GM18502 (cell line): ENCODE data around the gene RNF187.
"Not testable (repeated sequence)": the region's sequence is repeated elsewhere in the genome, so short reads cannot be mapped to it uniquely, and the experiment has no call there.

Source experiments
- ATAC-seq: cut with Tn5 transposase; IDR thresholded peaks from one replicate; pipeline ENCODE4 v1.9.1; 2021; ENCODE audit warnings: mild to moderate bottlenecking; ENCODE audit not compliant: unreplicated experiment, poor library complexity

Gene RNF187

DNA sequence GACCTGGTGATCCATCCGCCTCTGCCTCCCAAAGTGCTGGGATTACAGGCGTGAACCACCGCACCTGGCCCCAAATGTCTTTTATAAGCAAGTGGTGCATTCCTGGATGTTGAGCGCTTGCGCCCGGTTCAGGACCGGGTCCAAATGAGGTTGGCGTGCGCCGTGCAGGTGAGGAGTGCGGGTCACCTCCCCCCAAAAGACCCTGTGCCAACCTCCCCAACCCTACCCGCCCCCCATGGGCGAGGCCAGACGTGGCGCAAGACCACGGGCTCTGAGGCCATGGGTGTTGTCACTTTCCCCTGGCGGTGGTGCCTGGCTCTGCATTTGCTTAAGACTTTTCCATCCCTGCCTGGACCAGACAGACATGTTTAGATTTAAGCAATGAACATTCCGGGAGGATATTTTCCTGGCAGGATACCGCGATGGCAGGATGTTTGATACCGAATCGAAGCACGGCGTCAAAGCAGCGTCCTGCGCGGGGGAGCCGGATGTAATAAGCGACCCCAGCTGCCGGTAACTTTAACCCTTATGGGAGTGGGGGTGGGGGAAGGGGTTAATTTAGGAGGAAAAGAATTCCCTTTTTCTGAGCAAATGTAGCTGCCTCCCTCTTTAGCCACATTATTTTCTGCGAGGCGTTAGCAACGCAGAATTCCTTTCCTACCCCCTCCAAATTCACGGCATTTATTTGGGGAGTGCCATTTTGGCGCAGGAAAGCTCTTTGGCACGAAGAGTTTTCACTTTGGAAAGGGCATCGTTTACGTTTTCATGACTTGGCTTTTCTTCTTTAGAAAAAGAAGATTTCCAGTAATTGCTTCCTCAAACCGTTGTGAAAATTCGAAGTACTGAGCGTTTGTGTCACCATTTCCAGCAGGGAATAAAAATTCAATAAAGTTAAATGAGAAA lies 27.8 kb upstream of the RNF187 start:
- ATAC-seq, result peak; percentile 29

DNA sequence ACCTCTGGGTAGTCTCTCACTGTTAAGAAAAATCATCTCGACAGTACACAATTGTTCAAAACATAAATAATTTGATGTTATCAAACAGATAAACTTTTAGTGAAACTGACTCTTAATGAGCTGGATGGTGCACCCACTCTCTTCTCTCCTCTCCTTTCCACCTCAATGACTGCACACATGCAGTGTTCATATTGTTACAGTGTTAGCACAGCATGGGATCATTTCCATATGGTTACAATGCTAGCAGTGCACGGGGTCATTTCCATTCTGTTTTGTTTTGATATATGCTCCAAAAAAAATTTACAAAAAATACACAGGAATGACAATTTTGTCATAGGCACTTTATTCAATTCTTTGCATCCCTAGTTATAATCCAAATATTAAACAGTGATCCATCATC lies 26.4 kb upstream of the RNF187 start:
- no peak for ATAC-seq

DNA sequence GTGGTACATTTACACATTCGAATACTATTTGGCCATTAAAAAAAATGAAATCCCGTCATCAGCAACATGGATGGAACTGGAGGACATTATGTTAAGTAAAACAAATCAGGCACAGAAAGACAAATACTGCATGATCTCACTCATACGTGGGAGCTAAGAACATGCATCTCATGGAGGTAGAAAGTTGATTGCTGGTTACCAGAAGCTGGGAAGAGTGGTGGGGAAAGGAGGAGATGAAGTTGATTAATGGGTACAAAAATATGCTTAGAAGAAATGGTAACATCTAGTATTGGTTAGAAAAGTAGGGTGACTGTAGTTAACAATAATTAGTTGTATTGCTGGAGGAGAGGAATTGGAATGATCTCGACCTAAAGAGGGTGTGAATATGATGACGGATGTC lies 24.6 kb upstream of the RNF187 start:
- no peak for ATAC-seq

DNA sequence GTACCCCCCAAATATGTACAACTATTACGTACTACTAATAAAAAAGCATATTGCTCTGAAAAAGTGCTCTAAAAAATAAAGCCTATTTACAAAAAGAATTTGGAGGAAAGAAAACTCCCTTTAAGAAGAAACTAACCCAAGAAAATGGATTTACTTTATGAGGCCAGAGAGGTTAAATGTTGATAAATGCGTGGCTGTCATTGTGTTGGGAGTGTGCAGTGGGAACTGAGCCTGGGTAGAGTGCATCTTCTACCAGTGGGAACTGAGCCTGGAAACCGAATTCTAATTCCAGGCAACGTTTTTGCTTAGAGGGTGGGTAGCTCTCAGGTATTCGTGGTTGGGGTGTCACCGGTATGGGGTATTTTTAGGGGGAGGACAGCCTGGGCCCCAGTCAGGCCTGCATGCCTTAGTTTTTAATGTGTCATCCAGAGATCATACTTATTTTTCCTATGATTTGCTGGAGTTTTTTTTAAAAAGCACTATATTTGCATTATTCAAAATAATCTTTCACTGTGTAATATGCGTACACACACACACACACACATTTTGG lies 24.1 kb upstream of the RNF187 start:
- no peak for ATAC-seq

DNA sequence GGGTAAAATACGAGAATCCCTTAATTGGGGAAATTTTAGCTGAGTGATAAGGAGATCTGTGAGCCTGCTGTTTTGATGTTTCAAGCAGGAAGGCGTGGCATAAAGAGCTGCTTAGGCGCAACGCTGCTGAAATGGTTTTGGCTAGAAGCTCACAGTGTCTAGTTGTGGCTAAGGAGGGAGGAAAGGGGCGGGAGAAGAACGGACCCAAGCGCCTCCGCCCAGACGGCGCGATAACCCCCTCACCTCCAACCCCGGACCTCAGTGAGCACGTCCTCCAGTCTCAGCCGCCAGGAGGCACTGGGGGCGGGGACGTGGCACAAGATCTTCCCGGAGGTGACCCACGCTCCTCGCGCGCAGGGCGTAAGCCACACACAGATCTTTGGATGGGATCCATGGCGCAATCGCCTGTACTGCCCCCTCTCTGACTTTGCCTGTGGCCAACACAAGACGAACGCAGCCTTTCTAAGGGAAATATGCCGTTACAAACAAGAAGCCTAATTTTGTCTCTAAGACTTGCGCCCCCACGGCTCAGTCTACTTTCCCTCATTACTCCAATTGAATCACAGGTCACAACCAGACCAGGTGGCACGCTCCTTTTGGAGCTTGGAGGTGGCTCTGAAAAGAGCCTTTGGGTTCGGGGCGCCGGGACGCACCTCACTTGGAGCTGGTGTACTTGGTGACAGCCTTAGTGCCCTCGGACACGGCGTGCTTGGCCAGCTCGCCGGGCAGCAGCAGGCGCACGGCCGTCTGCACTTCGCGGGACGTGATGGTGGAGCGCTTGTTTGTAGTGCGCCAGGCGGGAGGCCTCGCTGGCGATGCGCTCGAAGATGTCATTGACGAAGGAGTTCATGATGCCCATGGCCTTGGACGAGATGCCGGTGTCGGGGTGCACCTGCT lies 23.4 kb upstream of the RNF187 start:
- peak; percentile 63 for ATAC-seq

DNA sequence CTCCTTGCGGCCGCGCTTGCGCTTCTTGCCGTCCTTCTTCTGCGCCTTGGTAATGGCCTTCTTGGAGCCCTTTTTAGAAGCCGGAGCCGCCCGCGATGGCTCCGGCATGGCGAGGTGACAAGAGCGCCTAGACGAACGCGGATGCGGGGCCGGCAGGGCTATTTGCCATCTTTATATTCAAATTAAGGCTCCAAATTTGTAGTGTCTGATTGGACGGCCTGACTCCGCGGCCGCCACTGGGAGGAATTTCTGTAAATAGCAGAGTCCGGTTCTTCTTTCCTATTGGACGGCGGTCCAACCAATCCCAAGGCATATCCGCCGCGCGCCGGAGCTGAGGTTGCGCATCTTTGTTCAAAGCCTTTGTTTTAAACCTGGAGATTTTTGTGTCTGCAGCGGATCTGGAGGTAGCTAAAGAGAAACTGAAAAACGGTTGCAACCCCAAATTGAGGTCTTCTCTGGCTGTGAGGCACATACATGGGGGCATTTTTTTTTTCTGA lies 22.6 kb upstream of the RNF187 start:
- ATAC-seq, result peak; percentile 88

DNA sequence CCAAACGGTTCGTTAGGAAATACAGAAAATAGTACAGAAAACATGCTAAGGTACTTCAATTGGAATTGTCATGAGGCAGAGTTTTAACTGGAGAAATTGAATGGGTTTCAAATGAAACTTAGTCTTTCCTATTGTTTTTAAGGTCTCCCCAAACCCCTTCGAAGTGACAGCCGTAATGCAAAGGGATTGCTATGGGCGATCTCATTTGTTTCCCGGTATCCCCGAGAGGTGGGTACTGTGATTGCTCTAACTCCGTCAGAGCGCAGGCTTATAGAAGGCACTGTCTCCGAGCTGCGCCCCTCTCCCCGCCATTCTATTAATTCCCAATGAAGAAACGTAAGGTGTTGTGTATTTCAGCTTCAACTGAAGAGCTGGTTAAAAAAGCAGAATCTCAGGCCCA lies 22.0 kb upstream of the RNF187 start:
- ATAC-seq, result no peak

DNA sequence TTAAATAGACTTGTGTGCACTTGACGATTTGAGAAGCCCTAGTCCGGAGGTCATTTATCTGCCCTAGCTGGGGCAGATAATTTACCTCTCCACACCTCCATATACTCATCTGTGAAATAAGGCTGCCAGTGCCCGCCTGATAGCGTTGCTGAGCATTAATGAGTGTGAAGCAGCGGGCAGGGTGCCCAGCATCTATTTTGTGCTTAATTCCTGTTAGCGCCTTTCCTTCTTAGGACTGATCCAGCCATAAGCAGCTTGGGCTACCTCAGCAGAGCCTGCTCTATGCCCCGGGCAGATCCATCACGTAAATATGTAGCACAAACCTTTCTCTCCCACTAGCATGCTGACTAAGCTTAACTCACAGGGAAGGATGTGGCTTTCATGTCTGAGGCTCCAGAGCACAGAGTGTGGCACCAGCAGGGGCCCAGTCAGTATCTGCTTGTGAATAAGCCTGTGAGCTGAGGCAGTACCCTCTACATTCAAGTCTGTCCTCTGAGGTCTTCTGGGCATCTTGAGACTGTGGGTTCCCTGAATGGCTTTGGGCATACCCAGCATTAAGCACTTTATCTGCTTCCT lies 21.5 kb upstream of the RNF187 start:
- ATAC-seq, result no peak

DNA sequence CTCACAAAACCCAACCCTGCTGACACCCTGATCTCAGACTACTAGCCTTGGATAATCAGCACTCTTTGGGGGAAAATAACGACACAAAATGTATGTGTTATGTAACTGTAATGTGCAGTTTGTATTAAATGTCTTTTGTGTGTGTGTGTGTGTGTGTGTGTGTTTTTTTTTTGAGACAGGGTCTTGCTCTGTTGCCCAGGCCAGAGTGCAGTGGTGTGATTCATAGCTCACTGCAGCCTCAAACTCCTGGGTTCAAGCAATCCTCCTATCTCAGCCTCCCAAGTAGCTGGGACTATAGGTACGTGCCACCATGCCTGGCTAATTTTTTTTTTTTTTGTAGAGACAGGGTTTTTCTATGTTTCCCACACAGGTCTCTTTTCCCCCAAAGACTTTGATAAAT lies 19.0 kb upstream of the RNF187 start:
- not testable (repeated sequence) for ATAC-seq

DNA sequence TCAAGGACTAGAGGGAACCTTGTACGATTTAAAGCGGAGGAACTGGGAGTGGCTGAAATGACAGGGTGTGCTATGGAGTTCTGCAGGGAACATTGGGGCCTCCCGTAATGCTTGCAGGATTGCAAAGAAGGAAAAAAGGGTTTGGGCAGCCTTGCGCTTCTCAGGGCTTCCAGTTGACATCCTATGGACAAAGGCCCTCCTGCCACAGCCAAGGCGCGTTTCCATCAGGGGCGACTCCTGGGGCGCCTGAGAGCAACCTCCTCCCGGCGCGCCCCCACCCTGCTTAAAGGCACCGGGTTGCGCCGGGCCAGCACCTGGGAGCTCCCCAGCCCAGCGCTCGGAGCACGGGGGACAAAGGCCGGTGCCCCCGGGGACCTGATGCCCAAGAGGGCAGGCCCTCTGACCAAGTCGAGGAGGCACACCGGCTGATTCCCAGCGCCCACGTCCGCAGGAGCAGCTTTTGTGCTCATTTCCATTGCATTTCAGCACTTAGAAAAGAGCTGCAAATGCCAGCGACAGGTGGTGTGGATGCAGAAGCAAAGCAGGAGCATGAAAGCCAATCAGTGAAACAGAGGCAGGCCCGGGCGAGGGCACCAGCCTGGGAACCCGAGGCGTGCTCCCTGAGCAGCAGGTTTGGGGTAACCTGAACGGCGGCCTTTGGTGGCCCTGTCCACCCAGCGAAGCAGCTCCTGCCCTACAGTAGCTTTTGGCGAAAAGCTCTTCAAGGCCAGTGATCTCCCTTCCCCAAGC lies 17.6 kb upstream of the RNF187 start:
- no peak for ATAC-seq

DNA sequence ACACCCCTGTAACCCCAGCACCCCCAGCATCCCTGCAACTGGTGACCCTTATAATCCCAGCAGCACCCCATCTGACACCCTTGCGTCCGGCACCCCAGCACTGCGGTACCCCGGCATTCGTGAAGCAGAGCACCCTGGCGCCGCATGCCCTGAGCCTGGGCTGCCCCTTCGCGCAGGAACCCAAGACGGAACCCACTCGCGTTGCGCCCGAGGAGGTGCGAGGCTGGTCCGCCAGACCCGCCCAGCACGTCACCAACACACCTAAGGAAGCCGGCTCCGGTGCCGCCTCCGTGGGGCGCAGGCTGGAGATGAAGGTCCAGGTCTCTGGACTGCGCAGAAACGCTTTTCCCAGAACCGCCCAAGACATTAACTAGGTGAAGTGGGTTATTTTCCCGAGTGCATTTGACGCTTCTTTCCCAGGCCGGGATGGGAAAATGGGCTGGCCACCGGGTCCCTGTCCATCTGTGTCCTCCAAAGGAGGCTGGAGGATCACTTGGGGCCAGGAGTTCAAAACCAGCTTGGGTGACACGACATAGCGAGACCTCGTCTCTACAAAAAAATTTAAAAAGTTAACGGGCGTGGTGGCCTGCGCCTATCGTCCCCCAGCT lies 15.9 kb upstream of the RNF187 start:
- no peak for ATAC-seq

DNA sequence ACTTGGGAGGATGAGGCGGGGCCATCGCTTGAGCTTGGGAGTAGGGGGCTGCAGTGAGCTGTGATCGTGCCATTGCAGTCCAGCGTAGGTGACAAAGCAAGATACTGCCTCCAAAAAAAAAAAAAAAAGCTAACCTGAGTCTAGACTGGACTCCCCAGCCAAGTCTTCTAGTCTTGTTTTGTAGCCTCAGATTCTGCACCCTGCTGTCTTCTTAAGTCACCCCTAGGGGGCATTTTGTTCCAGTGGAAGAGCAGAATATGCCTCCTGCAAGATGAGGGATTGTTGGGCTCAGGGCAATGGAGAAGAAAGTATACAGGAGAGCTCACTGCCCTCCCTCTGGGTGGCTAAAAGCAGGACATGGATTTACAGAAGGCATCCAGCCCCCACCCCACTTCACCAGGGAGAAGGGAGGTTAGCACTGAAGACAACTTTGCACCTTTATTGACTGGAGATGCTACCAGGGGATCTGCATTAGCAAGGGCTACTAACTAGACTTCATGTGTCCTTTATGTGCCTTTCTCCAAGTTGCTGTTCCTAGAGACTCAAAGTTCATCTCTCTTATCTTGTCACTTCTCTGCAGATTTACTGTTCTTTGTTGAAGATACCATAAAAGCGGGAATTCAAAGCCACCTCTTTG lies 15.3 kb upstream of the RNF187 start:
- no peak for ATAC-seq

DNA sequence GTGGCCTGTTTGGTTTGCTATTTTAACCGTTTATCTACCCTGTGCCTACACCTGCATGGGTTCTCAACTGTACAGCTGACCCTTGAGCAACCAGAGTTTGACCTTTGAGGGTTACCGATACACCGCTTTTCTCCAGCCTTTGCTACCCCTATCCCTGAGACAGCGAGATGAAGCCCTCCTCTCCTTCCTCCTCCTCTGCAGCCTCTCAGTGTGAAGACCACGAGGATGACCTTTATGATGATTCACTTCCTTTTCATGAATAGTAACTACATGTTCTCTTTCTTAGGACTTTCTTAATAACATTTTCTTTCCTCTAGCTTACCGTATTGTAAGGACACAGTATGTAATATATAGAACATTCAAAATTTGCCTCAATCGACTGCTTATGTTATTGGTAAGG lies 14.5 kb upstream of the RNF187 start:
- ATAC-seq, result no peak

DNA sequence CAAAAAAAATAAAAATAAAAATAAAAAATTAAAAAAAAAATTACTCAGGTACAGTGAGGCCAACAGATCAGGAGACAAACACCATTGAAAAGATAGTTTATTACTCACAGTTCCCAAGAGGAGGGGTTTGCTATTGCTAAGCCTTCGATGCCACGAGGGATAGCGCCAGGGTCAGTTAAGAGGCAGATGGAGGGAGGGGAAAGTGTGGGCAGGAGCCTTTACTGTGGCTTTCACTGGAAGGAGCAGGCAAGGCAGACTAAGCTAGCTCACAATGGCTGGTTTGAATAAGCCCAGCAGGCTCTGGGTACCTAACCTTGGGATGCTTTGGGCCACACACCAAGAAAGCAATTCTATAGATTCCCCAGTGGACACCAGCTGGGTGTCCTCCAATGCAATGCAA lies 12.7 kb upstream of the RNF187 start:
- no peak for ATAC-seq

DNA sequence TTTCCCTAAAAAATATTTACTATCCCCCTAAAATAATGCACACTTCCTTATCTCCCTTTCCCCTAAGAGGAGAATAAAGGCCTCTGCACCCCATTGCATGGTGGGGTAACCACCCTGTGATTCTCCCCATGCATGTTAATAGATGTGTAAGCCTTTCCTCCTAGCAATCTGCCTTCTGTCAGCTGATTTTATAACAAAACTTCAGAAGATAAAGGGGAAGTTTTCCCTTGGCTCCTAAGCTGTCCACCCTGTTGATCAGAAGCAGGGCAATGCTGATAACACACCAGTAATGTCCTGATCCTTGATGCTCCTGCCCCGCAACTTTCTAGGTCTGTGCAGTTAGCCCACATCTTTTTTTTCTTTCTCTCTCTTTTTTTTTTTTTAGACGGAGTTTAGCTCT lies 11.4 kb upstream of the RNF187 start:
- no peak for ATAC-seq

DNA sequence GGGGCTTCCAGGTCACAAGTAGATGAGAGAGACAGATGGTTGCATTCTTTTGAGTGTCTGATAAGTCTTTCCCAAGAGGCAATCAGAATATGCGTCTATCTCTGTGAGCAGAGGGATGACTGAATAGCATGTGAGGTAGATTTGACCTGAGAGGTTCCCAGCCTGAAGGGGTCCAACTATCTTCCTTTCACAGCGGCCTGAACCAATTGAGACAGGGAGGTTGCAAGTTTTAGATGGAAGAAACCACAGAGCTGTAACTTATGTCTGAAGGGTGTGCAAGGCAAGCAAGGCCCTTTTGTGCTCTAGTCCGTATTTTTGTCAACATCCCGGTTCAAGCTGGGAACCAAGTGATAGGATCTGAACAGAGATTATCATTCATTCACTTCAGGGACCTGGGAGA lies 9.9 kb upstream of the RNF187 start:
- ATAC-seq, result no peak

DNA sequence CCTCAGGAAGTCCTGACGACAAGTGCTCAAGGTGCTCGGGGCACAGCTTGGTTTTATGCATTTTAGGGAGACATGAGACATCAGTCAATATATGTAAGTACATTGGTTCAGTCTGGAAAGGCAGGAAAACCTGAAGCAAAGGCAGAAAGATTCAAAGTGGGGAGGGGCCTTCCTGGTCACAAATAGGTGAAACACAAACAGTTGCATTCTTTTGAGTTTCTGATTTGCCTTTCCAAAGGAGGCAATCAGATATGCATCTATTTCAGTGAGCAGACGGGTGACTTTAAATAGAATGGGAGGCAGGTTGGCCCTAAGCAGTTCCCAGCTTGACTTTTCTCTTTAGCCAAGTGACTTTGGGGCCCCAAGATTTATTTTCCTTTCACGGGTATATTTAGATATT lies 8.9 kb upstream of the RNF187 start:
- no peak for ATAC-seq

DNA sequence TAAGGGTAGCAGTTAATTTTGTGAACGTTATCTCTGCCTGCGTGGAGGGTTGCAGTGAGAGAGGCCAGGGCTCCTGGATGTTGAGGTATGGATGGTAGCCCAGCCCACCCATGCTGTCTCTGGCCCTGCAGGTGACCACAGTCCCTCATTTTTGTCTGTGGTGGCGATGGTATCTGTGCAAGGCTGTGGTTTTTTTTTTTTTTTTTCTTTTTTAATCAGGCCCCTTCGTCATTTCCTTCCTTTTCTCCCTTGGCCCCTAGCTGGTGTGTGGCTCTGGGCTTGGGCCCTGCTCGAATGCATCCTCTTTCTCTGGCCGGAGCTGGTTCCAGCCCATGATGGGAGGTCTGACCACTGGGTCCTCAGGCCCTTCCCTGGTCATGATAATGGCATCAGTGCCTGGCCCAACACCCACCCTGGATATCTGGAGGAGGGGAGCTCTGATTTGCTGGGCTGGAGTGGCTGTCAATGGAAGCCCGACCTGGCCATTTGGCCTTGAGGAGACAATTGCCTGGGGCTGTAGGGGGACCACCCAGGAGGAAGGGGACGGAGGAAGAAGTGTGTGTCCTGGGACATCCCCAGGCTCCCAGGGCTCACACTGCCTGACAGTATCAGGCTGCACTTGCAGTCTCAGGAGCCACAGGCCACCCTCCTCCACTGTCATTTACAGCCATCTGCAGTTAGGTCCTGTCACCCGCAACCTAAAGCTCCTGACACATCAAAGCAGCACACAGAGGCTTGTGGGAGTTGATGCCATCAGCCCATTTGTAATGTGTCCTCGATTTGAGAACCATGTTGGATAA lies 8.1 kb upstream of the RNF187 start:
- ATAC-seq, result peak; percentile 71
